HG03342 (cell line): ENCODE results near the gene ARL15.
"Not testable (repeated sequence)": the region's sequence is repeated elsewhere in the genome, so short reads cannot be mapped to it uniquely, and the experiment has no call there.

Experiments
- ATAC-seq: cut with Tn5 transposase; IDR thresholded peaks from one replicate; pipeline ENCODE4 v1.9.1; 2021; ENCODE audit warnings: mild to moderate bottlenecking, moderate library complexity; ENCODE audit not compliant: unreplicated experiment

The ARL15 gene

DNA sequence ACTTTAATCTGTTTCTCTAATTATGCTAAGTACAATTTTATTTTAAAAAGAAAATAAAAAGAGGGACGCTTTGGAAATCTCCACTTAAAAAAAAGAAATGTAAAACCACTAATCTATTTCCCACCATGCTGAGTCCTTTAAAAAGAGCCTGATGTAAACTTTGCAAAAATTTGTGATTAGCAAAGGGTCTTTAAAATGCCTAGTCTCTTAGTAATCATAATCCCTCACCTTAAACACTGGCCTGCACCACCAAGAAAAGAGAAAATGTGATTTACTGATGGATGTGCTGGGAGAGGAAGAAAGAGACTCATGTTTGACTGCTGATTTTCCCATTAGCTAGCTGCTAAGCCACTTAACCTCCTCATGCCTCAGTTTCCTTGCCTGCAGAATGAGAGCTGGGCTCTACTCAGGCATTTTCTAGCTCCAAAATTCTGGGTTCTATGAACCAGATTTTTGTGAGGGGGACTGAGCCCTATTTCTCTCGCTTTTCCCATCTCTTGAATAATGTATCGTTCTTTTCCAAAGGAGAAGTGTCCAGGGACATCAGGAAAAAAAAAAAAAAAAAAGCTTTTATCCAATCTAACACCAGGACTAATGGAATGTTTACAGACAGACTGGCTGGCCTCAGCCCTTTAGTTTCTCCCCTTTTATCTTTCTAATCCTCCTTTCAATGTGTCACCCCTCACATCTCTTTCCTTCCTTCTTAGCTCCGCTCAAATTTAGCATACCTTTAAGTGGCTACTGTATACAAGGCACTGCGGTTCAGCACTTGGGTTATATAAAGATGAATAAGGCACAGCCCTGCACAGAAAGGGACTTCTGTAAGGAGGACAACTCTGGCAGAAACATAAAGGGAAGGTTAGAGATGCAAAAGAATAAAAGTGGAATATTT, 312.4 kb downstream of the ARL15 start:
- ATAC-seq = no peak

DNA sequence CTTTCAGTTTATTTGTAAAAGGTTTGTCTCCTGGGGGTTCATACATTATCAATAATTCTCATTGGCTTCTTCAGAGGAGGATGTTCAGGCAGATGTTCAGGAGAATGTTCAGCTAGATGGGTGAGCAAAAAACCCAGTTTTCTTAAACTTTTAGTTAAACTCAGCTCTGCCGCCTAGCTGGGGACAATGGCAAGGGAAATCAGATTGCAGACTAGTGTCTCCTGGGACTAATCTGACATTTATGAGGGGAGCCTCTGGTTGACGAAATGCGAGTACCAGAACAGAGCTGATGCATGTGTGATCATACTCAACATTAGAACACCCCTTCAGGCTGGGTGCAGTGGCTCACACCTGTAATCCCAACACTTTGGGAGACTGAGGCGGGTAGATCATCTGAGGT, 314.4 kb downstream of the ARL15 start:
- no peak for ATAC-seq

GRCh38 chr5:53994148-53994547, 316.2 kb downstream of the ARL15 start:
- ATAC-seq = no peak

GRCh38 chr5:53991942-53992341, 318.4 kb downstream of the ARL15 start:
- ATAC-seq = no peak

- no peak for ATAC-seq
These were observed 323.3 kb downstream of the ARL15 start for GRCh38 chr5:53987101-53987500.

DNA sequence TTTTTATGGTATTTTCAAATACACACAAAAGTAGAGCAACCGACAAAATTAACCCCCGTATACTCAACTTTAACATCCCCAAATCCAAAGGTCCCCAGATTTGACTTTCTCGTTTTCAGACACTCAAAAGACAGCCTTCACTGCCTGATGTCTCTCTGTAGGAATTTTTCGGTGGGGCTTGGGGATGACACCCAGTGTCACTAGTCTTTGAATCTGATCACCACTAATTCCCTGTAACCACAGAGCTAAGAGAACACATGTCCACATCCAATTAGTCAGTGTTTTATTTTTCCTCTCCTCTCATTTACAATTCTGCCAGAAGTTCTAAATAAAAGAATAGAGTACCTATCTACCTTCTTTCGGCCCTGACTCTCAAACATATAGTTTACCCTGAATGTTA, 324.6 kb downstream of the ARL15 start:
- no peak for ATAC-seq

- ATAC-seq = no peak
These were observed 325.4 kb downstream of the ARL15 start for GRCh38 chr5:53984971-53985370.

GRCh38 chr5:53983568-53984460, 326.6 kb downstream of the ARL15 start:
- ATAC-seq = no peak

DNA sequence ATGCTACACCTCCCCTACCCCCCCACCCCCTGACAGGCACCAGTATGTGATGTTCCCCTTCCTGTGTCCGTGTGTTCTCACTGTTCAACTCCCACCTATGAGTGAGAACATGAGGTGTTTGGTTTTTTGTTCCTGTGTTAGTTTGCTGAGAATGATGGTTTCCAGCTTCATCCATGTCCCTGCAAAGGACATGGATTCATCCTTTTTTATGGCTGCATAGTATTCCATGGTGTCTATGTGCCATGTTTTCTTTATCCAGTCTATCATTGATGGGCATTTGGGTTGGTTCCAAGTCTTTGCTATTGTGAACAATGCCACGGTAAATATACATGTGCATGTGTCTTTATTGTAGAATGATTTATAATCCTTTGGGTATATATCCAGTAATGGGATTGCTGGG, 328.1 kb downstream of the ARL15 start:
- ATAC-seq = not testable (repeated sequence)

GRCh38 chr5:53980061-53980460, 330.3 kb downstream of the ARL15 start:
- ATAC-seq = no peak

- ATAC-seq = no peak
These were observed 336.4 kb downstream of the ARL15 start for GRCh38 chr5:53974021-53974420.

GRCh38 chr5:53972314-53972713, 338.1 kb downstream of the ARL15 start:
- no peak for ATAC-seq

DNA sequence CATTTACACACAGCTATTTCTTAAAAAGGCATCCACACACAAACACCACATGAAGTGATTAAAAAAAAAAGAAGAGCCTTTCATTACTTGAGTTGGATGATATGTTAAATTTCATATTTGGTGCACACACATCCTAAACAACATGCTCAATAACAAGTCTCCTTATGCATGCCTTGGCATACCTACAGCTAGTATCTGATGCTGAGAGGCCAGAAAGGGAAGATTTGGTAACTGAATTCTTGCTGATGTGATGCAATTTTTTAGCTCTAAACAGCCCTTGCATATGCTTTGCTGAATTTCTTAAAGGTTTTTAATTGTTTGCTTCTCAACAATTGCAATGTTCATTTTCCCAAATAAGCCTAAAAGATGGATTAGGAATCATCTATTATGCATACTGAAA, 338.8 kb downstream of the ARL15 start:
- no peak for ATAC-seq

- ATAC-seq = no peak
These were observed 339.2 kb downstream of the ARL15 start for GRCh38 chr5:53971131-53971530.

- no peak for ATAC-seq
These were observed 339.9 kb downstream of the ARL15 start for GRCh38 chr5:53970475-53970874.

- ATAC-seq = no peak
These were observed 341.1 kb downstream of the ARL15 start for GRCh38 chr5:53969176-53969730.

DNA sequence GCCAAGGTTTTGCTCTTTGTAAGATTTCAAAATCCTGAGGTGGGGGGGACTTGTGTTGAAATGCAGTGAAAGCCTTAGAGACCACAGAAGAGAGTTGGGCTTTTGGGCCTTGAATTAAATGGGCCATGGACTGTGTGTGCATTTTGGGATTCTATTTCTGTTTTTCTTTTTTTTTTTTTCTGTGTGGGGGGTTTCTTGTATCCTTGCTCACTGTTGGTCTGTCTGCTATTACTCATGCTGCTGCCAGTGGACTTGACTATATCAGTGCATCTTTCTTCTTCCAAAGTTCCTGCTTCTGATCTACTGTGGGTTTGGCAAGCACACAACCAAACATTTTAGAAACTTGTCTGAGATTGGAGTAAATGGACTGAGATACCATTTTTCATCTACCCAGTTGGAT, 344.9 kb downstream of the ARL15 start:
- ATAC-seq = no peak

DNA sequence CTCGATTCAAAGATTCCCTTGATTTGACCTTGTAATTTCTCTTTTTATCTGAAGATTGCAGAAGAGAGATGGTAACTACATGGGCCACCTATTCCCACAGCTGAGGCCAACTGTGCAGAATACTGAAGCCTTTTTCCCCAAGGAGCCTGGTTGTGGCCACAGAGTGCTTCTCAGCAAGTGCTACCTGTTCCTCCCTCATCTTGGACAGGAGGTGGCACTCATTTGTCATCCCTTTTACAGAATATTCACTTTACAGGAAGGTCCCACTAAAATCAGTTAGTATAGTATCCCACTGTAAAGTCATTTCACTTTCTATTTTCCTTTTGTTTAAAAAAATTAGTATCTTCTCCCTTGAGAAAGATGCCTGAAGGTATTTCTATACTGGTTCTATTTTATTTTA, 346.4 kb downstream of the ARL15 start:
- no peak for ATAC-seq

DNA sequence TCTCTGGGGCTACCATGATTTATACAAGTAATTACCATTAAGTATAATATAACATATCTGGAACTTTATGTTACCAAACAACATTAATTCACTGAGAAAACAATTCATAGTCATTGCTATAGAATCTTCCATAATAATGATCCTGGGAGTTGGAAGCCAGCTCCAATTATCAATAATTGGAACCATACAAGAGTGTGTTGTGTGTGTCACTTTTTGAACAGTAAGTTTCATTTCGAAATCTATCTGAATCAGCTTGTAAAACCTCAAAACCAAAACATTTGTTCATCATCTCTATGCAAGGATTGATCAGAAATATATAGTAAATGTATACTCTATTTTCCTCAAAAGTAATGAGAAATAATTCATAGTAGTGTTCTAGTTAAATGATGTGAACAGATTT, 348.1 kb downstream of the ARL15 start:
- ATAC-seq = no peak

DNA sequence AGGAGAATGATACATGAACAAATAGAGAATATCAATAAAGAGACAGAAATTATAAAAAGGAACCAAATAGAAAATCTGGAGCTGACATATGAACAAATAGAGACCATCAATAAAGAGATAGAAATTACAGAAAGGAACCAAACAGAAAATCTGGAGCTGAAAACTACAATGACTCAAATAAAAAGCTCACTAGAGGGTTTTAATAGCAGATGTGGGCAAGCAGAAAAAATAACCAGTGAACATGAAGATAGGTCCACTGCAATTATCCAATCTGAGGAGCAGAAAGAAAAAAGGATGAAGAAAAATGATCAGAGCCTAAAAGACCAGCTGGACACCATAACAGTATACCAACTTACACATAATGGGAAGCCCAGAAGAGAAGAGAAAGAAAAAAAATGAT, 353.7 kb downstream of the ARL15 start:
- ATAC-seq = no peak

- ATAC-seq = no peak
These were observed 354.2 kb downstream of the ARL15 start for GRCh38 chr5:53956196-53956595.

DNA sequence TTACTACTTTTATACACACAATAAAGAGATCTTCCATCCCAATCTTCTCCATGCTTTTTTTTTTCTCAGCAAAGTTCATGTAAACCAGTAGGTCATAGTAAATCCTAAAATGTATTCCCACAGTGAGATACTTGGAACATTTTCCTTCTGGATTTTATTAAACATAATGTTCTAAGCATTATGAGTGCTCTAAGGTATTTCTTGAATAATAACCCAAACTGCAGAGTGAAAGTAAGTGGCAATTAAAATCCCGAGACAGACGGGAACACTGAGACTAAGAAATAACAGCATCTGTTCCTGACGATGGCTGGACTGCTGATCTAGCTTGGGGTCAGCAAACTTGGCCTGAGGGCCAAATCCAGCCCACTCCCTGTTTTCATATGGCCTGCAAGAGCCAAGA, 359.8 kb downstream of the ARL15 start:
- ATAC-seq = no peak
